GM12875 (cell line): ENCODE measurements around the gene OR2M3.
"Not testable (repeated sequence)": the region's sequence is repeated elsewhere in the genome, so short reads cannot be mapped to it uniquely, and the experiment has no call there.

Experiments used
- H3K4me3 ChIP-seq: one replicate; pipeline ENCODE4 v1.5.1; 2011; ENCODE audit warnings: low read depth, low read length, control low read depth
- TF ChIP-seq, protein P1 (sequence below): IDR thresholded peaks from 2 replicates; pipeline ENCODE4 v1.5.1; 2011; ENCODE audit warnings: low read depth, mild to moderate bottlenecking, control low read depth, inconsistent platforms, low read length, moderate library complexity, borderline replicate concordance; ENCODE audit not compliant: insufficient read depth

Gene OR2M3

DNA sequence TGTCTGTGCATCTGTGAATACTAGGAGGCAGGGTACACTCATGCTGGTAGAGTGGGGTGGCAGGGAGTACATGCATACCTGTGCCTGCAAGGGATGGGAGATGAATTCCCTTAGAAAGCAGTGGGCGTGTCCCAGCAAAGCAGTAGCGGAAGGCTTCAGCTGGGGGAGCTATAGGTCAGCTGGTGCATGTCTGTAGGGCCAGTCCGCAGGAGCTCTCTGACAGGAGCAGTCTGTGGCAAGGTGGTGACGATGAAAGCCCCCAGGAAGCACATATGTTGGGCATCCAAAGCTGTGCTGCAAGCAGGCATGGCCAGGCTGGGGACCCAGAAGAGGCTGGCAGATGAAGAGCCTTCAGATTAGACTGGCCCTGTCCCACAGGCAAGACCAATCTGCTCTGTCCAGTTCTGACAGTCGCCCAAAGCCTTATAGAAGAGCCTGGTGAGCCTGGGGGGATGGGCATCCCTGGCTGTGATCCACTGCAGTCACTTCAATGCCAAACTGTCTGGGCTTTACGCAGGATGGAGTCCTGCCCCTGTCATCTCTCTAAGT, 32.4 kb downstream of the OR2M3 start:
- TF ChIP-seq, protein P1, sequence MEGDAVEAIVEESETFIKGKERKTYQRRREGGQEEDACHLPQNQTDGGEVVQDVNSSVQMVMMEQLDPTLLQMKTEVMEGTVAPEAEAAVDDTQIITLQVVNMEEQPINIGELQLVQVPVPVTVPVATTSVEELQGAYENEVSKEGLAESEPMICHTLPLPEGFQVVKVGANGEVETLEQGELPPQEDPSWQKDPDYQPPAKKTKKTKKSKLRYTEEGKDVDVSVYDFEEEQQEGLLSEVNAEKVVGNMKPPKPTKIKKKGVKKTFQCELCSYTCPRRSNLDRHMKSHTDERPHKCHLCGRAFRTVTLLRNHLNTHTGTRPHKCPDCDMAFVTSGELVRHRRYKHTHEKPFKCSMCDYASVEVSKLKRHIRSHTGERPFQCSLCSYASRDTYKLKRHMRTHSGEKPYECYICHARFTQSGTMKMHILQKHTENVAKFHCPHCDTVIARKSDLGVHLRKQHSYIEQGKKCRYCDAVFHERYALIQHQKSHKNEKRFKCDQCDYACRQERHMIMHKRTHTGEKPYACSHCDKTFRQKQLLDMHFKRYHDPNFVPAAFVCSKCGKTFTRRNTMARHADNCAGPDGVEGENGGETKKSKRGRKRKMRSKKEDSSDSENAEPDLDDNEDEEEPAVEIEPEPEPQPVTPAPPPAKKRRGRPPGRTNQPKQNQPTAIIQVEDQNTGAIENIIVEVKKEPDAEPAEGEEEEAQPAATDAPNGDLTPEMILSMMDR: no peak
- H3K4me3 ChIP-seq: no peak overlapping the region

DNA sequence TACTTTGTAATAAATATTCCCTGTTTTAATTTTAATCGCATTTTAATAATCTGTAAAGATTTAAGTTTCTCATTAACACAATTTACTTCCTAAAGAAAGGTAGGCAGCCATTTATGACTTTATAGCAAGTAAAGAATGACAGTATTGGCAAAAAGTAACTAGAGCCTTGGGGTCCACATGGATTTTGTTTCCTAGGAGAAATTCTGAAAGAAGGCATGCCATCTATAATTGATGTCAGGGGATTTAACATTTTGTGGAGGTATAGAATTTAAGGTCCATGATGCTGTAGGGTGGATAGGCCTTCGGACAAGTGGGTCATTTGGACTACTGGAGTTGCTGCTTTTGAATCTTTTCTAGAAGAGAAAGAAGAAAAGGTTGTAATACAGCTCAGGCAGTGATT, 34.1 kb downstream of the OR2M3 start, which contains the start of gene OR2M4:
OR2M4 (plus strand) TSS at position 301 of the 400 bp plus-strand sequence. CDS start 7,512 bp downstream, outside the sequence.
- TF ChIP-seq, protein P1: no peak
- H3K4me3 ChIP-seq: no peak within 1 kb of the TSS

DNA sequence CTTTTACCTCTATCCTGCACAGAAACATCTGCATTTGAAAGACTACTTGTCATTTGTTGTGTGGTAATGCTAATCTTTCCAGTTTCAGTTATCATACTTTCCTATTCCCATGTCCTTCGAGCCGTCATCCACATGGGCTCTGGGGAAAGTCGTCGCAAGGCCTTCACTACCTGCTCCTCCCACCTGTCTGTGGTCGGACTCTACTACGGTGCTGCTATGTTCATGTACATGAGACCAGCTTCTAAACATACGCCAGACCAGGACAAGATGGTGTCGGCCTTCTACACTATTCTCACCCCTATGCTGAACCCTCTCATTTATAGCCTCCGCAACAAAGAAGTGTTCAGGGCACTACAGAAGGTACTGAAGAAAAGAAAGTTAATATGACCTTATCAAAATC, 42.4 kb downstream of the OR2M3 start:
- TF ChIP-seq, protein P1: no peak
- H3K4me3 ChIP-seq: no peak overlapping the region

DNA sequence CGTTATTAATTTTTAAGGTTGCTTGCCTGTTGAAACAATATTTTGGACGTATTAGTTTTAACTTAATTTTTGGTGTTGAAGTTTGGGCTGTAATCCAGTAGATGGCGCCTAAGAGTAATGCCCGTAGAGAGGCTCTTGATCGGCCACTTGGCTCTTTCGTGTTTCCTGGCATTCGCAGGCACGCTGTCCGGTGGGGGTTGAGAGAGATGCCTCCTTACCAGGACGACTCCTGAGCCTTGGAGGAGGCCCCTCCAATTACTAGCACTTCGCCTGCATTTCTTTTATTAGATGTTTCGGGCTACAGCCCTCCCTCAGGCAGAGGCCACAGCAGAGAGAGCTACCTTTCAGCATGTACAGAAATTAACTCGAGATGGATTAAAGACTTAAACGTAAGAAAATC, 46.1 kb downstream of the OR2M3 start:
- H3K4me3 ChIP-seq: no peak overlapping the region
- TF ChIP-seq, protein P1: peak; percentile 74

DNA sequence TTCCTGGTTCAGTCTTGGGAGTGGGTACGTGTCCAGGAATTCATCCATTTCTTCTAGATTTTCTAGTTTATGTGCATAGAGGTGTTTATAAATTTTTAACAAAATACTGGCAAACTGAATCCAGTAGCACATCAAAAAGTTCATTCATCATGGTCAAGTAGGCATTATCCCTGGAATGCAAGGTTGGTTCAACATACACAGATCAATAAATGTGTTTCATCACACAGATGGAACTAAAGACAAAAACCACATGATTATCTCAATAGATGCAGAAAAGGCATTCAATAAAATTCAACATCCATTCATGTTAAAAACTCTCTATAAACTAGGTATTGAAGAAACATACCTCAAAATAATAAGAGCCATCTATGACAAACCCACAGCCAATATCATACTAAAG, 62.2 kb downstream of the OR2M3 start:
- not testable (repeated sequence) for H3K4me3 ChIP-seq
